ENCODE data around the gene SIDT2.
"Not testable (repeated sequence)": the region's sequence is repeated elsewhere in the genome, so short reads cannot be mapped to it uniquely, and the experiment has no call there.

Gene SIDT2

GRCh38 chr11:117205211-117205818 lies 26.8 kb downstream of the SIDT2 start:
- DNase-seq, result no peak

- not testable (repeated sequence) for DNase-seq
These were observed 27.6 kb downstream of the SIDT2 start for GRCh38 chr11:117206111-117206510.

GRCh38 chr11:117206859-117207258 lies 28.3 kb downstream of the SIDT2 start:
- not testable (repeated sequence) for DNase-seq

GRCh38 chr11:117207481-117207880 lies 28.9 kb downstream of the SIDT2 start:
- not testable (repeated sequence) for DNase-seq

- DNase-seq, result not testable (repeated sequence)
These were observed 30.2 kb downstream of the SIDT2 start for GRCh38 chr11:117208710-117209109.

- not testable (repeated sequence) for DNase-seq
These were observed 31.0 kb downstream of the SIDT2 start for GRCh38 chr11:117209351-117210125.

GRCh38 chr11:117210620-117211019 lies 32.1 kb downstream of the SIDT2 start:
- no peak for DNase-seq

GRCh38 chr11:117212697-117213355 lies 34.3 kb downstream of the SIDT2 start:
- no peak for DNase-seq

GRCh38 chr11:117214404-117215110 lies 36.0 kb downstream of the SIDT2 start:
- no peak for DNase-seq

- DNase-seq, result no peak
These were observed 38.9 kb downstream of the SIDT2 start for GRCh38 chr11:117217141-117218084.

GRCh38 chr11:117218133-117218915 lies 39.8 kb downstream of the SIDT2 start:
- no peak for DNase-seq

GRCh38 chr11:117219001-117219400 lies 40.5 kb downstream of the SIDT2 start:
- no peak for DNase-seq

GRCh38 chr11:117219455-117219854 lies 40.9 kb downstream of the SIDT2 start:
- DNase-seq, result no peak

GRCh38 chr11:117219995-117220394 lies 41.5 kb downstream of the SIDT2 start:
- DNase-seq, result no peak

- DNase-seq, result no peak
These were observed 42.0 kb downstream of the SIDT2 start for GRCh38 chr11:117220568-117220967.

- no peak for DNase-seq
These were observed 42.6 kb downstream of the SIDT2 start for GRCh38 chr11:117220999-117221774.

- peak; percentile 67 for DNase-seq
These were observed 43.4 kb downstream of the SIDT2 start for GRCh38 chr11:117221775-117222517.

- no peak for DNase-seq
These were observed 44.6 kb downstream of the SIDT2 start for GRCh38 chr11:117222991-117223740.
